H1 (cell line): ENCODE measurements around the gene INSIG1. TPM values are rescaled to one million over a fixed set of nuclear protein-coding genes. Genes with fewer than 3 reads are reported as not detected.

Experiments used
- CTCF ChIA-PET: fragments of 300-600 bp; sonication (Branson Sonifier 250); formaldehyde crosslinking; loops from one replicate; lab custom pipeline; 2021; ENCODE audit not compliant: partially characterized antibody; lab: Charles Lee
- POLR2A ChIA-PET: fragments of 300-600 bp; sonication (Branson Sonifier 250); formaldehyde crosslinking; loops from one replicate; lab custom pipeline; 2021; ENCODE audit warnings: inconsistent platforms; ENCODE audit not compliant: partially characterized antibody; lab: Charles Lee
- DNase-seq, 2 experiments: peaks; one replicate each; pipeline versions ENCODE4 v3.0.0 to v3.0.0-alpha.2; 2010 to 2022; ENCODE audit warnings: low spot score in 2 of 2, low read depth in 1 of 2, mixed read lengths in 1 of 2
- FAIRE-seq: peaks from 2 replicates; lab custom pipeline; 2011; peaks lifted over from hg19 to GRCh38; lab: Jason Lieb, UNC
- H2AFZ ChIP-seq: 2 replicates; pipeline ENCODE4 v1.8.1; 2012; ENCODE audit warnings: low read length, inconsistent platforms
- H2AK5ac ChIP-seq: 2 replicates; pipeline ENCODE4 v1.6.1; 2013; ENCODE audit warnings: low read depth, low read length
- H2BK120ac ChIP-seq: replicated peaks from 2 replicates; pipeline ENCODE3; 2013; ENCODE audit warnings: low read depth, low read length, inconsistent platforms
- H2BK12ac ChIP-seq: 2 replicates; pipeline ENCODE4 v1.6.1; 2013; ENCODE audit warnings: low read depth, low read length
- H2BK15ac ChIP-seq: 2 replicates; pipeline ENCODE4 v1.6.1; 2013; ENCODE audit warnings: low read length
- H2BK20ac ChIP-seq: 2 replicates; pipeline ENCODE4 v1.6.1; 2013; ENCODE audit warnings: low read length
- H2BK5ac ChIP-seq: 2 replicates; pipeline ENCODE4 v1.6.1; 2013; ENCODE audit warnings: low read depth, low read length
- H3K14ac ChIP-seq: 2 replicates; pipeline ENCODE4 v1.6.1; 2013; ENCODE audit warnings: inconsistent platforms; ENCODE audit not compliant: insufficient read length
- H3K18ac ChIP-seq: 2 replicates; pipeline ENCODE4 v1.6.1; 2013; ENCODE audit warnings: low read length; ENCODE audit errors: extremely low read depth
- H3K23ac ChIP-seq: 2 replicates; pipeline ENCODE4 v1.6.1; 2013; ENCODE audit warnings: inconsistent platforms; ENCODE audit not compliant: insufficient read length
- H3K23me2 ChIP-seq: 2 replicates; pipeline ENCODE4 v1.6.1; 2013; ENCODE audit warnings: low read depth, low read length
- H3K27ac ChIP-seq: 2 replicates; pipeline ENCODE4 v1.6.1; 2011; ENCODE audit warnings: low read depth, low read length, inconsistent platforms
- H3K27me3 ChIP-seq, 4 experiments: replicated peaks in 1 of 4; 1 replicate in 1 of 4; 2 replicates in 3 of 4; pipeline versions ENCODE4 v1.6.1 to v1.8.1; 2011 to 2013; ENCODE audit warnings: low read length in 3 of 4, mild to moderate bottlenecking in 3 of 4, inconsistent platforms in 2 of 4, mixed read lengths in 2 of 4, moderate library complexity in 1 of 4; ENCODE audit not compliant: control insufficient read depth in 3 of 4, insufficient read depth in 3 of 4; ENCODE audit errors: extremely low read depth in 1 of 4
- H3K36me3 ChIP-seq, 4 experiments: 2 replicates each; pipeline versions ENCODE4 v1.6.1 to v1.8.1; 2011 to 2013; ENCODE audit warnings: mild to moderate bottlenecking in 4 of 4, low read length in 3 of 4, moderate library complexity in 2 of 4, control low read depth in 1 of 4, inconsistent platforms in 1 of 4; ENCODE audit not compliant: insufficient read depth in 4 of 4, control insufficient read depth in 2 of 4
- H3K4ac ChIP-seq: replicated peaks from 2 replicates; pipeline ENCODE3; 2013; ENCODE audit warnings: low read length, low read depth, mixed read lengths, inconsistent platforms; ENCODE audit not compliant: insufficient read length
- H3K4me1 ChIP-seq, 4 experiments: replicated peaks in 1 of 4; 1 replicate in 1 of 4; 2 replicates in 3 of 4; pipeline versions ENCODE4 v1.6.1 to v1.8.1; 2011 to 2013; ENCODE audit warnings: low read length in 3 of 4, inconsistent platforms in 2 of 4, mixed read lengths in 1 of 4; ENCODE audit not compliant: insufficient read depth in 4 of 4, control insufficient read depth in 3 of 4
- H3K4me2 ChIP-seq, 2 experiments: 2 replicates each; pipeline versions ENCODE4 v1.6.1 to v1.8.1; 2011 to 2013; ENCODE audit warnings: low read depth in 2 of 2, low read length in 2 of 2, control low read depth in 1 of 2, inconsistent platforms in 1 of 2, mild to moderate bottlenecking in 1 of 2; ENCODE audit not compliant: insufficient read depth in 1 of 2
- H3K4me3 ChIP-seq, 4 experiments: fragments of 200-600, 300-600 bp in 1 of 4; sonication (generic), shearing (Covaris generic), sonication (Bioruptor Twin) in 1 of 4; 2 replicates each; pipeline versions ENCODE4 v1.5.1 to v1.8.1; 2011 to 2016; ENCODE audit warnings: low read length in 4 of 4, low read depth in 3 of 4, control low read depth in 2 of 4, inconsistent platforms in 2 of 4, mild to moderate bottlenecking in 2 of 4, mixed read lengths in 1 of 4, moderate library complexity in 1 of 4; ENCODE audit not compliant: insufficient read depth in 2 of 4; ENCODE audit errors: extremely low read depth in 1 of 4
- H3K56ac ChIP-seq: replicated peaks from 2 replicates; pipeline ENCODE3; 2013; ENCODE audit warnings: low read depth, mild to moderate bottlenecking, mixed read lengths, low read length, inconsistent platforms; ENCODE audit not compliant: insufficient read length
- H3K79me1 ChIP-seq: 2 replicates; pipeline ENCODE4 v1.6.1; 2013; ENCODE audit warnings: low read depth, low read length, control low read depth
- H3K79me2 ChIP-seq, 2 experiments: 2 replicates each; pipeline versions ENCODE4 v1.6.1 to v1.8.1; 2012 to 2013; ENCODE audit warnings: low read length in 2 of 2, mild to moderate bottlenecking in 2 of 2, inconsistent platforms in 1 of 2; ENCODE audit not compliant: insufficient read depth in 2 of 2, control insufficient read depth in 1 of 2
- H3K9ac ChIP-seq, 4 experiments: replicated peaks in 1 of 4; 1 replicate in 1 of 4; 2 replicates in 3 of 4; pipeline versions ENCODE4 v1.6.1 to v1.8.1; 2011 to 2013; ENCODE audit warnings: low read depth in 3 of 4, low read length in 3 of 4, control low read depth in 2 of 4, mild to moderate bottlenecking in 2 of 4, moderate library complexity in 2 of 4, inconsistent platforms in 1 of 4; ENCODE audit errors: extremely low read depth in 1 of 4
- H3K9me3 ChIP-seq, 2 experiments: 2 replicates each; pipeline versions ENCODE4 v1.6.1 to v1.8.1; 2012 to 2013; ENCODE audit warnings: mild to moderate bottlenecking in 2 of 2, moderate library complexity in 2 of 2, control low read depth in 1 of 2, inconsistent platforms in 1 of 2, low read depth in 1 of 2, low read length in 1 of 2, mixed read lengths in 1 of 2; ENCODE audit not compliant: insufficient read depth in 2 of 2
- H4K20me1 ChIP-seq, 2 experiments: replicated peaks in 1 of 2; 2 replicates each; pipeline versions ENCODE3 to v1.8.1; 2011 to 2013; ENCODE audit warnings: inconsistent platforms in 2 of 2, low read length in 2 of 2, mild to moderate bottlenecking in 1 of 2; ENCODE audit not compliant: insufficient read depth in 2 of 2, control insufficient read depth in 1 of 2
- H4K5ac ChIP-seq: 2 replicates; pipeline ENCODE4 v1.6.1; 2013; ENCODE audit warnings: low read length, low read depth, mixed read lengths, inconsistent platforms; ENCODE audit not compliant: insufficient read length
- H4K8ac ChIP-seq: 2 replicates; pipeline ENCODE4 v1.8.0; 2013; ENCODE audit warnings: mild to moderate bottlenecking, moderate library complexity, low read length, inconsistent platforms; ENCODE audit not compliant: insufficient read depth; ENCODE audit errors: extremely low read depth
- H4K91ac ChIP-seq: replicated peaks from 2 replicates; pipeline ENCODE3; 2013; ENCODE audit warnings: low read length, mixed read lengths, inconsistent platforms; ENCODE audit not compliant: insufficient read length
- ASH2L ChIP-seq: fragments of 200-600, 300-600 bp; sonication (generic); IDR thresholded peaks from one replicate; pipeline ENCODE4 v1.7.1; 2017; ENCODE audit warnings: low read length
- ATF2 ChIP-seq: IDR thresholded peaks from 2 replicates; pipeline ENCODE4 v1.6.1; 2012; ENCODE audit warnings: low read length, inconsistent platforms
- BCL11A ChIP-seq, 2 experiments: IDR thresholded peaks; one replicate each; pipeline ENCODE4 v1.6.1; 2011; ENCODE audit warnings: low read depth in 2 of 2, low read length in 2 of 2, mild to moderate bottlenecking in 2 of 2
- BRCA1 ChIP-seq: IDR thresholded peaks from 2 replicates; pipeline ENCODE4 v1.6.1; 2012; ENCODE audit warnings: low read depth, low read length, improper control_type of control experiment
- HDAC2 ChIP-seq, 2 experiments: fragments of 300-600 bp in 1 of 2; sonication (generic) in 1 of 2; IDR thresholded peaks; 2 replicates each; pipeline ENCODE4 v1.6.1; 2011 to 2012; ENCODE audit warnings: low read depth in 2 of 2, low read length in 2 of 2, mild to moderate bottlenecking in 2 of 2, moderate library complexity in 2 of 2, borderline replicate concordance in 1 of 2, inconsistent platforms in 1 of 2
- HDAC6 ChIP-seq: IDR thresholded peaks from one replicate; pipeline ENCODE4 v1.7.1; 2012; ENCODE audit warnings: low read depth, mild to moderate bottlenecking, inconsistent platforms, low read length, moderate library complexity
- JUN ChIP-seq: IDR thresholded peaks from 2 replicates; pipeline ENCODE4 v1.6.1; 2011; ENCODE audit warnings: low read depth, mild to moderate bottlenecking, improper control_type of control experiment, low read length
- POLR2AphosphoS5 ChIP-seq: IDR thresholded peaks from 2 replicates; pipeline ENCODE4 v1.6.1; 2011; ENCODE audit warnings: low read depth, low read length
- RAD21 ChIP-seq, 2 experiments: IDR thresholded peaks in 1 of 2; conservative IDR thresholded peaks in 1 of 2; 2 replicates each; pipeline ENCODE4 v1.6.1; 2011; ENCODE audit warnings: low read depth in 2 of 2, low read length in 2 of 2, improper control_type of control experiment in 1 of 2, inconsistent platforms in 1 of 2, mild to moderate bottlenecking in 1 of 2, moderate library complexity in 1 of 2
- RBBP5 ChIP-seq: IDR thresholded peaks from 2 replicates; pipeline ENCODE4 v1.7.1; 2012; ENCODE audit warnings: low read depth, mild to moderate bottlenecking, inconsistent platforms, low read length, moderate library complexity, borderline replicate concordance
- RXRA ChIP-seq: IDR thresholded peaks from 2 replicates; pipeline ENCODE4 v1.6.1; 2011; ENCODE audit warnings: low read depth, mild to moderate bottlenecking, low read length, moderate library complexity; ENCODE audit not compliant: insufficient read depth
- SIX5 ChIP-seq: IDR thresholded peaks from 2 replicates; pipeline ENCODE4 v1.6.1; 2011; ENCODE audit warnings: mild to moderate bottlenecking, low read depth, low read length
- TEAD4 ChIP-seq: IDR thresholded peaks from 2 replicates; pipeline ENCODE4 v1.6.1; 2012; ENCODE audit warnings: low read depth, low read length, inconsistent platforms, mixed read lengths
- WGBS, 2 experiments: shearing (Covaris generic) in 1 of 2; methylation state at CpG; one replicate each; pipeline versions ENCODE4 v1.1.6 to v1.1.7; 2013 to 2015; ENCODE audit warnings: low lambda C conversion rate in 2 of 2, mixed read lengths in 2 of 2, inconsistent platforms in 1 of 2, low coverage in 1 of 2, missing lambda C conversion rate in 1 of 2; ENCODE audit not compliant: insufficient replicate concordance in 2 of 2, insufficient coverage in 1 of 2, insufficient read length in 1 of 2; ENCODE audit errors: extremely low coverage in 1 of 2, missing lambda C conversion rate in 1 of 2; 5-methylcytosine and 5-hydroxymethylcytosine counted together
- polyA plus RNA-seq, 7 experiments: library from polyadenylated mRNA; depleted of rRNA in 3 of 7; stranded (reverse) in 5 of 7; unstranded in 2 of 7; fragments of >200 nt in 5 of 7; fragments of 200-250 nt in 2 of 7; gene quantifications; 1 replicate in 5 of 7; 2 replicates in 1 of 7; 4 replicates in 1 of 7; pipeline versions ENCODE4 v1.2.1 to v1.2.3, GENCODE V29; 2011 to 2013; ENCODE audit warnings: missing spikeins in 2 of 7, mixed read lengths in 2 of 7
- total RNA-seq: library from RNA; stranded (reverse); fragmentation: NEBNext Ultra II Directional; extraction: Animal tissue kit (Norgen Biotek cat#: 25700); gene quantifications from 2 replicates; pipeline ENCODE4 v1.2.1, GENCODE V29; 2021

Gene INSIG1
- total and polyA plus RNA-seq, 2 of the 8 experiments (the other 6 are each of a cell fraction or from before 2014, with no cell fraction given) = 40.0 to 58.4 TPM

- Histone ChIP-seq H4K5ac (no peak overlapping the region), H4K20me1 (no peaks in the 10 kb centered on the region), H3K18ac (no peak overlapping the region), H3K9me3 (no peaks in the 10 kb centered on the region), H2AFZ (no peak overlapping the region), H3K9ac (no peak overlapping the region), H3K79me1 (no peaks in the 10 kb centered on the region), H4K91ac (no peak overlapping the region), H2BK120ac (no peak overlapping the region), H3K79me2 (no peaks in the 10 kb centered on the region), H3K23ac (no peak overlapping the region), H3K4me3 (no peak overlapping the region), H3K36me3 (no peaks in the 10 kb centered on the region), H3K14ac (no peak overlapping the region), H3K23me2 (no peaks in the 10 kb centered on the region), H2BK12ac (no peak overlapping the region), H2BK20ac (no peak overlapping the region), H2BK5ac (no peak overlapping the region), H3K27ac (no peak overlapping the region), H3K4ac (no peak overlapping the region), H3K27me3 (no peaks in the 10 kb centered on the region), H3K4me1 (peaks cover 0 to 1% (median 0%) of the 10 kb centered on the region in 4 experiments; a peak in 2 of 7 replicates), H3K4me2 (no peak overlapping the region), H2AK5ac (no peak overlapping the region), H4K8ac (peak overlapping the region; percentile 71; the same call in 1 of the 2 replicates), H3K56ac (no peak overlapping the region), H2BK15ac (no peak overlapping the region)
- TF ChIP-seq HDAC6 = no peak
- TF ChIP-seq TEAD4 = no peak
- no peak for TF ChIP-seq JUN
- TF ChIP-seq SIX5 = no peak
- no peak for TF ChIP-seq RAD21 (IDR thresholded peaks at IDR 0.05 in 1 of 2, conservative IDR thresholded peaks at IDR 0.05 in 1 of 2; ENCODE audit: low read depth in 2 of 2, low read length in 2 of 2)
- no peak for TF ChIP-seq ATF2
- no peak for TF ChIP-seq RBBP5
- no peak for TF ChIP-seq POLR2AphosphoS5
- TF ChIP-seq HDAC2 (IDR thresholded peaks at IDR 0.05; ENCODE audit: borderline replicate concordance in 1 of 2, low read depth in 2 of 2, low read length in 2 of 2) = no peak
- TF ChIP-seq BCL11A (IDR thresholded peaks at IDR 0.05; ENCODE audit: low read depth in 2 of 2, low read length in 2 of 2) = no peak
- TF ChIP-seq ASH2L = no peak
- no peak for TF ChIP-seq BRCA1
- no peak for TF ChIP-seq RXRA
- WGBS, 2 experiments = 94% methylated on average over 3 of the region's 3 CpGs; no CpG with 5 or more reads in 1 of the 2 experiments
- FAIRE-seq (no peak), DNase-seq (no peak)
- POLR2A ChIA-PET = no interaction called here
- CTCF ChIA-PET = interaction anchor here (0.7 kb wide), 1 partner anchor 516 kb away, joined by 4 read pairs; no protein-coding TSS in a partner anchor
Observed at GRCh38 chr7:155258226-155258560, 39.5 kb upstream of the INSIG1 start.
